ENCODE results near the gene CYP26C1. TPM values are rescaled to one million over a fixed set of nuclear protein-coding genes. Genes with fewer than 3 reads are reported as not detected.

The CYP26C1 gene
- total RNA-seq, 1 experiment from 2014 or later: 0.07 TPM

DNA sequence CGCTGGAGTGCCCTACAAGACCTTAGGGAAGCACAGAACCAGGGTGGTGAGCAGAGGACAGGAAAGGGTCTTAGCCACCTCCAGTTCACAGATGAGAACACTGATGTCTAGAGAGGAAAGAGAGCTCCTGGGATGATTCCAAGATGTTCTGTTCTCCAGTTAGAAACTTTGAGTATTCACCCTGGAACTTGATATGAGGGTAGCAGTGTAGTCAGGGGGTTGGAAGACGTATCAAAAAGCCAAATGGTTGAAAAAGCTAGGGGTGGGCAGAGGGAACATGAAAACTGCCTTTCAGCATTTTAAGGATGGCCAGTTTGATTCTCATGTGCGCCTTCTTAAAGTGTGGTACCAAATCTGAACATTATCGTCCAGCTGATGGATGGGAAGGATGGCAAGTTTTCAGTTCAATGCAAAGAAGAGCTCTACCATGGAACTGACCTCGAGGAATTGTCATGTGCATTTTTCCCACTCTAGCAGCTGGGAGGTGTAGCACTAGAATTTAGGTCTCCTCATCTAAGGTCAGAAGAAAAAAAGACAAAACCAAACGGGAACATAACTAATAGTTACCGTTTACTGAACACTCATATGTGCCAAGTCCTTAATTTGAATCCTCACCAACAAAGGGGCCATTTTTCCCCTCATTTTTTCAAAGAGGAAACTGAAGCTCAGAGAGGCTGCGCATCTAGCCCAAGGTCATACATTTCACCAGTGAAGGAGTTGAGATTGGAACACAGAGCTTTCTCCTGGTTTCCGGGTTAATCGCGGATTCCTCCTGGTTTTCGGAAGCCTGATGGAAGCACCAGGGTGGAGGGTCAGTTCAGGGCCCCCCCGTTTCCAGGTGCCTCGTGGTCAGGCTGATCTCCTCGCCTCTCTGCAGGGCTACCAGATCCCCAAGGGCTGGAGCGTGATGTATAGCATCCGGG lies 7.1 kb downstream of the CYP26C1 start:
- no peak overlapping the region for H3K4me2 ChIP-seq (ENCODE audit: low read length)
- ATAC-seq (no peak), DNase-seq (ENCODE audit: low read depth, low spot score) (no peak)
- H3K4me3 ChIP-seq (replicated peaks in 1 of 2; ENCODE audit: low read depth in 1 of 2, low read length in 2 of 2): no peak overlapping the region
- H3K79me2 ChIP-seq (ENCODE audit: insufficient read depth, low read length): no peaks in the 10 kb centered on the region
- TF ChIP-seq SP1 (IDR thresholded peaks at IDR 0.05; ENCODE audit: low read depth): no peak
- no peak for TF ChIP-seq EZH2 (IDR thresholded peaks at IDR 0.05)
- no peak for TF ChIP-seq EGR1 (IDR thresholded peaks at IDR 0.05; ENCODE audit: low read depth)
- no peak for TF ChIP-seq POLR2AphosphoS5 (IDR thresholded peaks at IDR 0.05; ENCODE audit: low read depth, low read length)
- TF ChIP-seq RAD21 (IDR thresholded peaks at IDR 0.05; ENCODE audit: low read depth): no peak
- TF ChIP-seq, protein P1, sequence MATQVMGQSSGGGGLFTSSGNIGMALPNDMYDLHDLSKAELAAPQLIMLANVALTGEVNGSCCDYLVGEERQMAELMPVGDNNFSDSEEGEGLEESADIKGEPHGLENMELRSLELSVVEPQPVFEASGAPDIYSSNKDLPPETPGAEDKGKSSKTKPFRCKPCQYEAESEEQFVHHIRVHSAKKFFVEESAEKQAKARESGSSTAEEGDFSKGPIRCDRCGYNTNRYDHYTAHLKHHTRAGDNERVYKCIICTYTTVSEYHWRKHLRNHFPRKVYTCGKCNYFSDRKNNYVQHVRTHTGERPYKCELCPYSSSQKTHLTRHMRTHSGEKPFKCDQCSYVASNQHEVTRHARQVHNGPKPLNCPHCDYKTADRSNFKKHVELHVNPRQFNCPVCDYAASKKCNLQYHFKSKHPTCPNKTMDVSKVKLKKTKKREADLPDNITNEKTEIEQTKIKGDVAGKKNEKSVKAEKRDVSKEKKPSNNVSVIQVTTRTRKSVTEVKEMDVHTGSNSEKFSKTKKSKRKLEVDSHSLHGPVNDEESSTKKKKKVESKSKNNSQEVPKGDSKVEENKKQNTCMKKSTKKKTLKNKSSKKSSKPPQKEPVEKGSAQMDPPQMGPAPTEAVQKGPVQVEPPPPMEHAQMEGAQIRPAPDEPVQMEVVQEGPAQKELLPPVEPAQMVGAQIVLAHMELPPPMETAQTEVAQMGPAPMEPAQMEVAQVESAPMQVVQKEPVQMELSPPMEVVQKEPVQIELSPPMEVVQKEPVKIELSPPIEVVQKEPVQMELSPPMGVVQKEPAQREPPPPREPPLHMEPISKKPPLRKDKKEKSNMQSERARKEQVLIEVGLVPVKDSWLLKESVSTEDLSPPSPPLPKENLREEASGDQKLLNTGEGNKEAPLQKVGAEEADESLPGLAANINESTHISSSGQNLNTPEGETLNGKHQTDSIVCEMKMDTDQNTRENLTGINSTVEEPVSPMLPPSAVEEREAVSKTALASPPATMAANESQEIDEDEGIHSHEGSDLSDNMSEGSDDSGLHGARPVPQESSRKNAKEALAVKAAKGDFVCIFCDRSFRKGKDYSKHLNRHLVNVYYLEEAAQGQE (IDR thresholded peaks at IDR 0.05; ENCODE audit: low read depth): no peak
- TF ChIP-seq YY1 (IDR thresholded peaks at IDR 0.05; ENCODE audit: extremely low read depth, insufficient replicate concordance, low read depth, low read length): no peak
- TF ChIP-seq, protein P2, sequence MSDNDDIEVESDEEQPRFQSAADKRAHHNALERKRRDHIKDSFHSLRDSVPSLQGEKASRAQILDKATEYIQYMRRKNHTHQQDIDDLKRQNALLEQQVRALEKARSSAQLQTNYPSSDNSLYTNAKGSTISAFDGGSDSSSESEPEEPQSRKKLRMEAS (IDR thresholded peaks at IDR 0.05): no peak
- no peak for TF ChIP-seq CEBPB (IDR thresholded peaks at IDR 0.05; ENCODE audit: low read depth)
- no peak for TF ChIP-seq POLR2A (IDR thresholded peaks at IDR 0.05; ENCODE audit: borderline replicate concordance, extremely low read depth, insufficient read depth, insufficient read length)
- TF ChIP-seq SRF (IDR thresholded peaks at IDR 0.05; ENCODE audit: low read depth): no peak
- TF ChIP-seq, protein P3, sequence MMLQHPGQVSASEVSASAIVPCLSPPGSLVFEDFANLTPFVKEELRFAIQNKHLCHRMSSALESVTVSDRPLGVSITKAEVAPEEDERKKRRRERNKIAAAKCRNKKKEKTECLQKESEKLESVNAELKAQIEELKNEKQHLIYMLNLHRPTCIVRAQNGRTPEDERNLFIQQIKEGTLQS (IDR thresholded peaks at IDR 0.05): no peak
- TF ChIP-seq, protein P4, sequence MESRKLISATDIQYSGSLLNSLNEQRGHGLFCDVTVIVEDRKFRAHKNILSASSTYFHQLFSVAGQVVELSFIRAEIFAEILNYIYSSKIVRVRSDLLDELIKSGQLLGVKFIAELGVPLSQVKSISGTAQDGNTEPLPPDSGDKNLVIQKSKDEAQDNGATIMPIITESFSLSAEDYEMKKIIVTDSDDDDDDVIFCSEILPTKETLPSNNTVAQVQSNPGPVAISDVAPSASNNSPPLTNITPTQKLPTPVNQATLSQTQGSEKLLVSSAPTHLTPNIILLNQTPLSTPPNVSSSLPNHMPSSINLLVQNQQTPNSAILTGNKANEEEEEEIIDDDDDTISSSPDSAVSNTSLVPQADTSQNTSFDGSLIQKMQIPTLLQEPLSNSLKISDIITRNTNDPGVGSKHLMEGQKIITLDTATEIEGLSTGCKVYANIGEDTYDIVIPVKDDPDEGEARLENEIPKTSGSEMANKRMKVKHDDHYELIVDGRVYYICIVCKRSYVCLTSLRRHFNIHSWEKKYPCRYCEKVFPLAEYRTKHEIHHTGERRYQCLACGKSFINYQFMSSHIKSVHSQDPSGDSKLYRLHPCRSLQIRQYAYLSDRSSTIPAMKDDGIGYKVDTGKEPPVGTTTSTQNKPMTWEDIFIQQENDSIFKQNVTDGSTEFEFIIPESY (IDR thresholded peaks at IDR 0.05; ENCODE audit: extremely low read depth, insufficient replicate concordance, low read length): no peak
- ChIA-PET CTCF (no interaction called here), RAD21 (ENCODE audit: low non-redundant PET in 1 of 2, low total read pairs in 2 of 2, uncharacterized antibody in 2 of 2, unreplicated experiment in 2 of 2) (no interaction called here), POLR2A (no interaction called here)
- no peaks in the 10 kb centered on the region for H3K4me1 ChIP-seq (ENCODE audit: control insufficient read depth in 1 of 2, insufficient read depth in 2 of 2, low read length in 2 of 2)
- BruUV-seq (replicated peaks): no TSS peak
- H3K9me3 ChIP-seq (ENCODE audit: control insufficient read depth in 1 of 2, insufficient read depth in 1 of 2, low read depth in 1 of 2, low read length in 2 of 2): no peaks in the 10 kb centered on the region
- H3K27ac ChIP-seq (ENCODE audit: low read depth, low read length): no peak overlapping the region
- no peak overlapping the region for H3K9ac ChIP-seq (ENCODE audit: low read length)
- no peak overlapping the region for H2AFZ ChIP-seq (ENCODE audit: low read depth, low read length, poor library complexity, severe bottlenecking)
- intact Hi-C loops (cut with micrococcal nuclease): no loop called here
- no peaks in the 10 kb centered on the region for H3K36me3 ChIP-seq (ENCODE audit: control insufficient read depth in 1 of 2, insufficient read depth in 2 of 2, low read length in 2 of 2)
- H4K20me1 ChIP-seq (ENCODE audit: insufficient read depth): no peaks in the 10 kb centered on the region
- H3K9me2 ChIP-seq (ENCODE audit: insufficient read depth): no peaks in the 10 kb centered on the region
- no peaks in the 10 kb centered on the region for H3K27me3 ChIP-seq (ENCODE audit: insufficient read depth, low read length)

All from HCT116 (cell line).